NB4 (cell line): ENCODE data around the gene DCUN1D2.

Experiments used
- DNase-seq: peaks from one replicate; pipeline ENCODE4 v3.0.0; 2010; ENCODE audit warnings: low read depth
- H3K4me3 ChIP-seq: one replicate; pipeline ENCODE4 v1.5.1; 2011; ENCODE audit warnings: mild to moderate bottlenecking, low read depth, low read length, moderate library complexity
- MAX ChIP-seq: IDR thresholded peaks from 2 replicates; pipeline ENCODE4 v1.6.1; 2011; ENCODE audit warnings: low read depth, low read length
- MYC ChIP-seq: IDR thresholded peaks from 2 replicates; pipeline ENCODE4 v1.6.1; 2011; ENCODE audit warnings: low read depth, low read length
- POLR2A ChIP-seq: IDR thresholded peaks from 2 replicates; pipeline ENCODE4 v1.6.1; 2011; ENCODE audit warnings: mild to moderate bottlenecking; ENCODE audit not compliant: insufficient read length; ENCODE audit errors: extremely low read depth
- TF ChIP-seq, protein P1 (sequence below): IDR thresholded peaks from one replicate; pipeline ENCODE4 v1.5.1; 2012; ENCODE audit warnings: low read depth, low read length

DCUN1D2 gene

GRCh38 chr13:113520571-113520970 is 30.1 kb upstream of the DCUN1D2 start:
- no peak for DNase-seq
- TF ChIP-seq MYC: no peak
- TF ChIP-seq, protein P1, sequence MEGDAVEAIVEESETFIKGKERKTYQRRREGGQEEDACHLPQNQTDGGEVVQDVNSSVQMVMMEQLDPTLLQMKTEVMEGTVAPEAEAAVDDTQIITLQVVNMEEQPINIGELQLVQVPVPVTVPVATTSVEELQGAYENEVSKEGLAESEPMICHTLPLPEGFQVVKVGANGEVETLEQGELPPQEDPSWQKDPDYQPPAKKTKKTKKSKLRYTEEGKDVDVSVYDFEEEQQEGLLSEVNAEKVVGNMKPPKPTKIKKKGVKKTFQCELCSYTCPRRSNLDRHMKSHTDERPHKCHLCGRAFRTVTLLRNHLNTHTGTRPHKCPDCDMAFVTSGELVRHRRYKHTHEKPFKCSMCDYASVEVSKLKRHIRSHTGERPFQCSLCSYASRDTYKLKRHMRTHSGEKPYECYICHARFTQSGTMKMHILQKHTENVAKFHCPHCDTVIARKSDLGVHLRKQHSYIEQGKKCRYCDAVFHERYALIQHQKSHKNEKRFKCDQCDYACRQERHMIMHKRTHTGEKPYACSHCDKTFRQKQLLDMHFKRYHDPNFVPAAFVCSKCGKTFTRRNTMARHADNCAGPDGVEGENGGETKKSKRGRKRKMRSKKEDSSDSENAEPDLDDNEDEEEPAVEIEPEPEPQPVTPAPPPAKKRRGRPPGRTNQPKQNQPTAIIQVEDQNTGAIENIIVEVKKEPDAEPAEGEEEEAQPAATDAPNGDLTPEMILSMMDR: no peak
- TF ChIP-seq MAX: no peak
- H3K4me3 ChIP-seq: no peak overlapping the region

GRCh38 chr13:113519556-113519955 is 29.0 kb upstream of the DCUN1D2 start:
- DNase-seq: no peak
- TF ChIP-seq MAX: no peak
- no peak for TF ChIP-seq POLR2A
- TF ChIP-seq MYC: no peak
- TF ChIP-seq, protein P1: no peak
- no peak overlapping the region for H3K4me3 ChIP-seq

DNA sequence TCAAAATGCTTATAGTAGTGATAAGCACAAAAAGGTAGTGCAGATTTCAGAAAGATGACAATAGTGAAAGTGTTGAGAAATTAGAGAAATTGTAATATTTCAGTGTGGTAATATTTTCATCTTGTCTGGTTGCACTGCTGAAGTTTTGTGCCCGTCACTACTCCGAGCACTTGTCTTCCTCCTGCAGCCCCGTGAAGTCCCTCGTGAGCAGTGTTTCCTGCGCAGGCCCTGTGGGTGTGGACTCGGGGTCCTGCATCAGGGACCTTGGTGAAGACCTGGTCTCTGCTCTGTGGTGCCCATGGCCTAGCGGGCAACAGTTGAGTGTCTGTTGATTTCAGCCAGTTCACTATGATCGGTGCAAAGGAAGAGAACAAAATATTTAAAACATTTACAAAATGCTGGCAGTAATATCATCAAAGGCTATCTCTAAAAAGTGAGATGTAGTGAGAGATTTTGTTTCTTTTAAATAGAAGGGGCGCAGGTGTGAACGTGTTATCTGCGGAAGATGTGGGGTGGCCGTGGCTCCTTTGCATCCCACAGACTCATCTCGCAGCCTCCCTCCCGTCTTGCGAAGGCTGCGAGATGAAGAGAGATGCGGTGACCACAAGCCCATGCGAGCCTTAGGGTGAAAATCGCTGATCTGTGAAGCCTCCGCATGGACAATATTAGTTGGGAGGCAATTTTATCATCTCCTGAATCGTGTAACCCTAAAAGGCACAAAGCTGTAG is 27.7 kb upstream of the DCUN1D2 start:
- TF ChIP-seq POLR2A (no peak), MYC (no peak), MAX (no peak)
- TF ChIP-seq, protein P1: no peak
- H3K4me3 ChIP-seq: no peak overlapping the region
- no peak for DNase-seq

GRCh38 chr13:113514847-113515246 is 24.3 kb upstream of the DCUN1D2 start:
- TF ChIP-seq, protein P1: no peak
- no peak for TF ChIP-seq MYC
- TF ChIP-seq POLR2A: no peak
- TF ChIP-seq MAX: no peak
- no peak for DNase-seq
- no peak overlapping the region for H3K4me3 ChIP-seq

- TF ChIP-seq, protein P1: no peak
- no peak for TF ChIP-seq POLR2A
- TF ChIP-seq MYC: no peak
- TF ChIP-seq MAX: no peak
- DNase-seq: no peak
- H3K4me3 ChIP-seq: no peak overlapping the region
Measured at GRCh38 chr13:113513761-113514160, 23.2 kb upstream of the DCUN1D2 start.
